Ramos (cell line): ENCODE data around the gene ATG5.
"Not testable (repeated sequence)": the region's sequence is repeated elsewhere in the genome, so short reads cannot be mapped to it uniquely, and the experiment has no call there.

Experiments
- in situ Hi-C: fragments of 300-500 bp; cut with MboI; formaldehyde crosslinking; loops from one replicate; pipeline ENCODE4 v1.14.3; 2022; ENCODE audit warnings: low sequenced_read_pairs; ENCODE audit not compliant: unreplicated experiment

The ATG5 gene

GRCh38 chr6:106162921-106163320, 162.6 kb downstream of the ATG5 start:
- in situ Hi-C loops = no loop called here

GRCh38 chr6:106161893-106162292, 163.7 kb downstream of the ATG5 start:
- in situ Hi-C loops = no loop called here

GRCh38 chr6:106161311-106161874, 164.2 kb downstream of the ATG5 start:
- in situ Hi-C loops = no loop called here

- in situ Hi-C loops = no loop called here
Measured at GRCh38 chr6:106160189-106160588, 165.4 kb downstream of the ATG5 start.

GRCh38 chr6:106159531-106159940, 166.0 kb downstream of the ATG5 start:
- in situ Hi-C loops = no loop called here

GRCh38 chr6:106158816-106159215, 166.7 kb downstream of the ATG5 start:
- in situ Hi-C loops = no loop called here

- in situ Hi-C loops = no loop called here
Measured at GRCh38 chr6:106156863-106157262, 168.7 kb downstream of the ATG5 start.

GRCh38 chr6:106156413-106156812, 169.1 kb downstream of the ATG5 start:
- in situ Hi-C loops = no loop called here

- in situ Hi-C loops = no loop called here
Measured at GRCh38 chr6:106155219-106155830, 170.2 kb downstream of the ATG5 start.

- in situ Hi-C loops = no loop called here
Measured at GRCh38 chr6:106154326-106154725, 171.2 kb downstream of the ATG5 start.

GRCh38 chr6:106152952-106153351, 172.6 kb downstream of the ATG5 start:
- in situ Hi-C loops = no loop called here

- in situ Hi-C loops = not testable (repeated sequence)
Measured at GRCh38 chr6:106152476-106152875, 173.1 kb downstream of the ATG5 start.

GRCh38 chr6:106149472-106150069, 176.0 kb downstream of the ATG5 start:
- in situ Hi-C loops = no loop called here

- in situ Hi-C loops = no loop called here
Measured at GRCh38 chr6:106147476-106147875, 178.1 kb downstream of the ATG5 start.

- in situ Hi-C loops = no loop called here
Measured at GRCh38 chr6:106146852-106147351, 178.7 kb downstream of the ATG5 start.

GRCh38 chr6:106145741-106146227, 179.8 kb downstream of the ATG5 start:
- in situ Hi-C loops = no loop called here

- in situ Hi-C loops = no loop called here
Measured at GRCh38 chr6:106145144-106145543, 180.4 kb downstream of the ATG5 start.

- in situ Hi-C loops = no loop called here
Measured at GRCh38 chr6:106143665-106144064, 181.9 kb downstream of the ATG5 start.

GRCh38 chr6:106142876-106143431, 182.6 kb downstream of the ATG5 start:
- in situ Hi-C loops = no loop called here

- in situ Hi-C loops = no loop called here
Measured at GRCh38 chr6:106141441-106142237, 183.9 kb downstream of the ATG5 start.
